Coronary artery (tissue), 2 donors: Measurements from ENCODE around the gene ST8SIA1.

Source experiments
- DNase-seq: peaks from one replicate; pipeline ENCODE4 v3.0.0-alpha.2; 2017; ENCODE audit warnings: low spot score
- H3K27ac ChIP-seq, 2 donors: fragments of 200-600 bp; sonication (generic); one replicate each; pipeline ENCODE4 v1.5.1; 2016 to 2019
- H3K4me3 ChIP-seq: fragments of 200-600 bp; sonication (generic); 2 replicates; pipeline ENCODE4 v1.5.1; 2016; ENCODE audit warnings: mild to moderate bottlenecking, moderate library complexity
- TF ChIP-seq, protein P1 (sequence below): fragments of 200-600 bp; sonication (generic); IDR thresholded peaks from one replicate; pipeline ENCODE4 v1.5.1; 2019; ENCODE audit warnings: antibody characterized with exemption

Gene ST8SIA1

DNA sequence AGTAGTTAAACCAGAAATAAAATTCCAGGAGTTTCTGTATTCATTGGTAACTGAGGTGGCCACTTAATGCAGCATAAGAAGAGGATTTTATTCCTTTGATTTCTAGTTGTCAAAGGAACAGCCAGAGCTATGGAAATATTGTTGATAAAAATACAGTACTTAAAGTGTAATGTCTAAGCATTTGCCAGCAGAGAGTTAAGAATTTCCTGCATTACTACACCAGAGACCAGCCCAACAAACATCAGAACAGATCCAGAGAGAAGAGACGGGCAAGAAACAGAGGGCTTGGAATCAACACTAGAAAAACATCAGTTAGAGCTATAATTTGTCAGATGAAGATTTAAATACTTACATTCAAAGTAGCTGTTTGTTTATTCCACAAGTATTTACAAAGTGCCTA is 77.9 kb downstream of the ST8SIA1 start:
- H3K27ac ChIP-seq, result no peak overlapping the region
- TF ChIP-seq, protein P1, sequence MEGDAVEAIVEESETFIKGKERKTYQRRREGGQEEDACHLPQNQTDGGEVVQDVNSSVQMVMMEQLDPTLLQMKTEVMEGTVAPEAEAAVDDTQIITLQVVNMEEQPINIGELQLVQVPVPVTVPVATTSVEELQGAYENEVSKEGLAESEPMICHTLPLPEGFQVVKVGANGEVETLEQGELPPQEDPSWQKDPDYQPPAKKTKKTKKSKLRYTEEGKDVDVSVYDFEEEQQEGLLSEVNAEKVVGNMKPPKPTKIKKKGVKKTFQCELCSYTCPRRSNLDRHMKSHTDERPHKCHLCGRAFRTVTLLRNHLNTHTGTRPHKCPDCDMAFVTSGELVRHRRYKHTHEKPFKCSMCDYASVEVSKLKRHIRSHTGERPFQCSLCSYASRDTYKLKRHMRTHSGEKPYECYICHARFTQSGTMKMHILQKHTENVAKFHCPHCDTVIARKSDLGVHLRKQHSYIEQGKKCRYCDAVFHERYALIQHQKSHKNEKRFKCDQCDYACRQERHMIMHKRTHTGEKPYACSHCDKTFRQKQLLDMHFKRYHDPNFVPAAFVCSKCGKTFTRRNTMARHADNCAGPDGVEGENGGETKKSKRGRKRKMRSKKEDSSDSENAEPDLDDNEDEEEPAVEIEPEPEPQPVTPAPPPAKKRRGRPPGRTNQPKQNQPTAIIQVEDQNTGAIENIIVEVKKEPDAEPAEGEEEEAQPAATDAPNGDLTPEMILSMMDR, result no peak
- DNase-seq, result no peak
- H3K4me3 ChIP-seq, result no peak overlapping the region

DNA sequence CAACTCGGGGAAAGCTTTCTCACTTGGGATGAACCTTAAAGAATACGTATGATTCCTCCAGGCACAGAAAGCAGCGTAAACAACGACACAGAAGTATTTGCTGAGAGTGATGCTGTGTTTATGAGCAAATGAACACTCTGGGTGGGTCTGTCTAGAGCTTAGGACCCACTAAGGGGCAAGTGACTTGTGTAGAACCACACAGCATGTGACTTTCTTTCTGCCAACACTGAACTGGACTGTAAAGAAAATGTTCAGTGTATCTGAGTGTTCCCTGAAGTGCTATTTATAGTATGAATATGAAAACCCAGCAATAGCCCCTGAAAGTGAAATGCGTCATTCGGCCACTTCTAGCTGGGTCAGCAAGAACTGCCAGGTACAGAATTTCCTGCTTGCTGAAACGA is 78.5 kb downstream of the ST8SIA1 start:
- no peak overlapping the region for H3K27ac ChIP-seq

DNA sequence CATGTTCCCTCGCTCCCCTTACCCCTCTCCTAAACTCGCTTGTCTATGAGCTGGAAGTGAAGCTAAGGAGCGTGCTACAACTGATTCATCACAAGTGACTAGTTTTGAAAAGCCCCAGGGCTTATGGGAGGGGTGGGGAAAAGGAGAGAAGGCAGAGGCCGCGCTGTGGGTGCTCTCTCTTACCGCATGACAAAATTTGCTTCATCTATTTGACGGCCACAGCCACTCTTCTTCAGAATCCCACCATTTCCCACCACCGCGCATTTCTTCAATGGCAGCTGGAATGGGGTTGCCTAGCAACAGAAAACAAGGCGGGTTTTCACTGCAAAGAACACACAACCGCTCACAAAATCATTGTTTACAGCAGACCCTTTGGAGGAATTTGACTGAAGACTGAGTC is 79.4 kb downstream of the ST8SIA1 start:
- no peak for DNase-seq
- TF ChIP-seq, protein P1, result no peak
- H3K4me3 ChIP-seq, result no peak overlapping the region
- no peak overlapping the region for H3K27ac ChIP-seq

More for the DNA sequence above, 78.5 kb downstream of the ST8SIA1 start:
- DNase-seq, result no peak
- H3K4me3 ChIP-seq, result no peak overlapping the region
- TF ChIP-seq, protein P1, result no peak

DNA sequence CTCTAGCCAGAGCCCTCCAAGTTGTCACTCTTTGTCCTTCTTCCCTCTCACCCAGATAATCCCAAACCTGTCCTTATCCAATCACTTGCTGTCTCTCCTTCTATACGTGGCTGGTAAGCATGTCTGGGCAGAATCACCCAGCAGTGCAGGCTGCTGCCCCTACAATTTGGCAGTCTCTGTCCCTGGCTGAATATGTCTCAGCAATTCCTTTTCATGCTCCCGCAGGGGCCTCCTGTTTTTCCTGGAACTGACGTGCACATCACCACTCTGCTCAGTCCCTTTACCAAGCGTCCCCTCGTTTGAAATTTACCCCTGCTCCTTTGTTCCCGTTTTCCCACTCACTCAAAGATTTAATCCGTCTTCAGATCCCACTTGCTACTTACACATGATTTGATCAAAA is 80.0 kb downstream of the ST8SIA1 start:
- no peak overlapping the region for H3K27ac ChIP-seq
- TF ChIP-seq, protein P1, result no peak
- no peak overlapping the region for H3K4me3 ChIP-seq

DNA sequence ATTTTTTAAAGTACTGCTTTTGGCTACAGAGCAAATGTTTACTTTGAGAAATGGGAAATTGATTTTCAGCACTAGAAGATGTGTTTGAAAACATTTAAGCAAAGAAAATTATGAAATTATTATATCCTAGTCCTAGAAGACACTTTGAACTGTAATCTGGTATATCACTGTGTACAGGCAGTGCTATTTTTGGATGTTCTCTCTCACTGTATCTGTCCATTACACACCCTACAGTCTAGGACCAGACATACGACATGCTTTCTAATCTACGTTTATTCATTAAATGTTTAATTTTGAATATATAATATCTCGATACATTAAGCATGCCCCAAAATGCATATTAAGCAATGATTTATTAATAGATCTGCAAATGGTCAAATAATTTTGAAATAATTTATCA is 82.5 kb downstream of the ST8SIA1 start:
- TF ChIP-seq, protein P1, result no peak
- no peak for DNase-seq
- Histone ChIP-seq H3K4me3 (no peak overlapping the region), H3K27ac (no peak overlapping the region)

More for the DNA sequence above, 80.0 kb downstream of the ST8SIA1 start:
- DNase-seq, result no peak

DNA sequence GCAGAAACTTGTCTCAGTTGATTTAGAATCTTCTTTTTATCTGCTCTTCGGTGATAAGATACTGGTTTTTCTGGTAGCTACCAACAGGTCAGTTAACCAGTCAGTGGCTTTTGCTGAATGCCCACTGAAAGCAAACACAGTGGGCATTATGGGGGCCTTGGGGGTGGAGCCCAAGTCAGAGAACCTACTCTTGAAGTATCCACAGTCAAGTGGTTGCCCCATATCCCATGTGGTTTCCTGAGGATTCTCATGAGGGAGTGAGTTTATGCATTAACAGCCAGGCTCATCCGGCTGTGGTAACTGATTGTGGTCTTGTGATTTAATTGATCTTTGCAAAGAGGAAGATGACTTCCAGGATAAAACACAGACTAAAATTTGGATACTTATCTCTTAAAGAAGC is 83.7 kb downstream of the ST8SIA1 start:
- no peak for DNase-seq
- TF ChIP-seq, protein P1, result no peak
- Histone ChIP-seq H3K27ac (no peak overlapping the region), H3K4me3 (no peak overlapping the region)

DNA sequence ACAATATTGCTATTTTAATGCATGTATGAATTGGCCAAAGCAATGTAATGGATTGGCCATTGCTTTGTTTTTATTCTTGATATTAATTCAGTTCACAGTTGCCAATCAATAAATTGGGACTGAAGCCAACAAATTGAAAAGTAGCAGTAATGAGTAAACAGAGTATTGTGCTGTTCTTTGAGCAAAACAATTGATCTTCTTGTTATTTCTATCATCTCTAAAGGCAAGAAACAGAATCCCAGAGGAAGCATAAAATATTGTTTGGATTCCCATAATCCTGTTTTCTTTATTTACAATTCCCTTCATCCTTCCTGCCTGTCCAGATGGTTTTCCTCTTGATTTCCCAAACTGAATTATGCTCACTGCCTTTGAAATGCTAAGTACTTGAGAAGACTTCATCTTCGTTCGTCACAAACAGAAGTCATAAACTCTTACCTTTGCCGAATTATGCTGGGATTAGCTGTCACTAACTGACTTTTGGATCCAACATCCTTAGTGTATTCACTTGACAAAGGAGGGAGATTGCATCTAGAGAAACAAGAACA is 85.9 kb downstream of the ST8SIA1 start:
- no peak for DNase-seq
- TF ChIP-seq, protein P1, result no peak
- H3K27ac ChIP-seq, result no peak overlapping the region

More for the DNA sequence above, 85.9 kb downstream of the ST8SIA1 start:
- H3K4me3 ChIP-seq, result no peak overlapping the region
